Uterus (tissue), 2 donors: ENCODE results near the gene ELOB.

ENCODE experiments used
- CTCF ChIP-seq, 4 experiments: fragments of 200-600 bp in 2 of 4; fragments of 450-650 bp in 2 of 4; sonication (generic) in 2 of 4; IDR thresholded peaks; one replicate each; pipeline ENCODE4 v1.5.1; 2016 to 2019; ENCODE audit warnings: antibody characterized with exemption in 4 of 4, mild to moderate bottlenecking in 2 of 4, moderate library complexity in 1 of 4
- POLR2A ChIP-seq, 2 donors: fragments of 450-650 bp; IDR thresholded peaks; one replicate each; pipeline ENCODE4 v1.6.1; 2016; ENCODE audit warnings: antibody characterized with exemption in 2 of 2, mild to moderate bottlenecking in 1 of 2, moderate library complexity in 1 of 2

DNA sequence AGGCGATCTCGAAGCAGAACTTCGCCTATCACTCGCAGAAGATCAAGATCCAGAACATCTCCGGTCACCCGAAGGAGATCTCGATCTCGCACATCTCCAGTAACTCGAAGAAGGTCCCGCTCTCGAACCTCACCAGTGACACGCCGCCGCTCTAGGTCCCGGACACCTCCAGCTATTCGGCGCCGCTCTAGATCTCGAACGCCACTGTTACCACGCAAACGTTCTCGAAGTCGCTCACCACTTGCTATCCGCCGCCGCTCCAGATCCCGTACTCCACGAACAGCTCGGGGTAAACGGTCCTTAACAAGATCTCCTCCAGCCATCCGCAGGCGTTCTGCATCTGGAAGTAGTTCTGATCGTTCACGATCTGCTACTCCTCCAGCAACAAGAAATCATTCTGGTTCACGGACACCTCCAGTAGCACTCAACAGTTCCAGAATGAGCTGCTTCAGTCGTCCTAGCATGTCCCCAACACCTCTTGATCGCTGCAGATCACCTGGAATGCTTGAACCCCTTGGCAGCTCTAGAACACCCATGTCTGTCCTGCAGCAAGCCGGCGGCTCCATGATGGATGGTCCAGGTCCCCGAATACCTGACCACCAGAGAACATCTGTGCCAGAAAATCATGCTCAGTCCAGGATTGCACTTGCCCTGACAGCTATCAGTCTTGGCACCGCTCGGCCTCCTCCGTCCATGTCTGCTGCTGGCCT is 10.5 kb downstream of the ELOB start:
- TF ChIP-seq CTCF (IDR thresholded peaks at IDR 0.05) (no peak), POLR2A (IDR thresholded peaks at IDR 0.05) (no peak)
